ENCODE data around the gene LYPD6B. TPM values are rescaled to one million over a fixed set of nuclear protein-coding genes. Genes with fewer than 3 reads are reported as not detected.
A peak's percentile ranks its signal among the peaks of the same experiment; 100 is the strongest.

The LYPD6B gene
- total RNA-seq, 1 donor, result 0.18 TPM

DNA sequence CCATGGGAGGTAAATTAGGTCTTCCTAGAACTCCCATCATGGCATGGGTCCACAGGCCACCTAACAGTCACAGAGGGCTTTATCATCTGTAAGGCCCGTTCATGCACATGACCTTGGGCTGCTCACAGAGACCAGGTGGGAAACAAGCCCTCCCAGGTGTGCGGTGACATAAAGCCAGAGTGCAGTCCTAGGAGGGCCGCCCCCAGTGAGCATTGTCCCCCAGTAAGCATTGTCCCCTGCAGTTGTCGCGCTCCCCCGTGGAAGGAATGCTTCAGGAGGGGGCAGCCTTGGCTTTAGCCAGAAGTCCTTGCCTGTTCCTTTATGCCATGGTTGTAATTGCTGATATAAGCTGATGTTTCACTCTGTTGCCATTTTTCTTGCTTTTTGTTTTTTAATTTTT, 41.7 kb upstream of the LYPD6B start:
- no peak for DNase-seq (ENCODE audit: low read depth)
- TF ChIP-seq, protein P1, sequence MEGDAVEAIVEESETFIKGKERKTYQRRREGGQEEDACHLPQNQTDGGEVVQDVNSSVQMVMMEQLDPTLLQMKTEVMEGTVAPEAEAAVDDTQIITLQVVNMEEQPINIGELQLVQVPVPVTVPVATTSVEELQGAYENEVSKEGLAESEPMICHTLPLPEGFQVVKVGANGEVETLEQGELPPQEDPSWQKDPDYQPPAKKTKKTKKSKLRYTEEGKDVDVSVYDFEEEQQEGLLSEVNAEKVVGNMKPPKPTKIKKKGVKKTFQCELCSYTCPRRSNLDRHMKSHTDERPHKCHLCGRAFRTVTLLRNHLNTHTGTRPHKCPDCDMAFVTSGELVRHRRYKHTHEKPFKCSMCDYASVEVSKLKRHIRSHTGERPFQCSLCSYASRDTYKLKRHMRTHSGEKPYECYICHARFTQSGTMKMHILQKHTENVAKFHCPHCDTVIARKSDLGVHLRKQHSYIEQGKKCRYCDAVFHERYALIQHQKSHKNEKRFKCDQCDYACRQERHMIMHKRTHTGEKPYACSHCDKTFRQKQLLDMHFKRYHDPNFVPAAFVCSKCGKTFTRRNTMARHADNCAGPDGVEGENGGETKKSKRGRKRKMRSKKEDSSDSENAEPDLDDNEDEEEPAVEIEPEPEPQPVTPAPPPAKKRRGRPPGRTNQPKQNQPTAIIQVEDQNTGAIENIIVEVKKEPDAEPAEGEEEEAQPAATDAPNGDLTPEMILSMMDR (IDR thresholded peaks at IDR 0.05; ENCODE audit: insufficient read depth, low read length), result no peak
- no peak overlapping the region for H3K4me3 ChIP-seq (ENCODE audit: low read depth, low read length)

DNA sequence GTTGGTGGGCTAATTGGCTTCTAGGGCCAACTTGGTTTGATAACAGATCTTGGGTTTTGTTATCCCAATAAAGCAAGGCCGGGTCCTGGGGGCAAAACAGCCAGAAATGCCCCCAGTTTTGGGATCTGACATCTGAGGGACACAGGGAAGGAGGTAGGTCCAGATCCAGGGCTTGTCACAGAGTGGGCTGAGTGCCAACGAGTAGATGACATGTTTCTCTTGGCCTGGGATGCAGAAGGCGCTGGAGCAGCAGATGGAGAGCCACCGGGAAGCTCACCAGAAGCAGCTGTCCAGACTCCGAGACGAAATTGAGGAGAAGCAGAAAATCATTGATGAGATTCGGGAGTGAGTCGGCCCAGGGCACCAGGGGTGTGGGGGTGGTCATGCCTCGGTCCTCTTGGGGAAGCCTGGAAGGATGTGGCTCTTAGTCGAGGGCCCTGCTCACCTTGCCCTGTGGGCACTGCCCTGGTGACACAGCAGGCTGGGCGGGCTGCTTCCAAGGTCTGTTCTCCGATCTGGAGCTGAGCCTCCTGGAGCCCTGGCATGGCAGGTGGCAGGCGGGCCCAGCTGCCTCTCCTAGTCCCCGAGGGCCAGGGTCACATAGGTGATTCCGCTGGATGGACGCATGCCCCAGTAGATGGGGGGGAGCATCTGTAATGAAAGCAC, 40.2 kb upstream of the LYPD6B start:
- H3K4me3 ChIP-seq (ENCODE audit: low read depth, low read length), result no peak overlapping the region
- DNase-seq (ENCODE audit: low read depth), result no peak
- TF ChIP-seq, protein P1 (IDR thresholded peaks at IDR 0.05; ENCODE audit: insufficient read depth, low read length), result no peak

DNA sequence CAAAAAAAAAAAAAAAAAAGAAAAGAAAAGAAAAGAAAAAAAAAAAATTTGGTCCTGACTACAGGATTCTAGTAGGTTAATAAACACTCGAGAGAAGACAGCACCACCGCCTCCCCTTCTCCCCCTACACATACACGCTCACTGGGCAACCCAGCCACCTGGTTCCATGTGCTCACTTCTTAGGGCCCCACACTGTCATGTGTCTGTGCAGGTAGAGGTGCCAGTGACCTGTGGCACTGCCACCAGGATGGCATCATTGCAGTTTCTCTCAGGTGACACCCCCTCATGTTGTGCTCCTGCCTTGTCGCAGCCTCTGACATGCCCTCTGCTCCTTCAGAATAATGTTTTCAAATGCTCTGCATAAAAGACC, 39.7 kb upstream of the LYPD6B start:
- no peak for DNase-seq (ENCODE audit: low read depth)
- H3K4me3 ChIP-seq (ENCODE audit: low read depth, low read length), result no peak overlapping the region
- TF ChIP-seq, protein P1 (IDR thresholded peaks at IDR 0.05; ENCODE audit: insufficient read depth, low read length), result no peak

DNA sequence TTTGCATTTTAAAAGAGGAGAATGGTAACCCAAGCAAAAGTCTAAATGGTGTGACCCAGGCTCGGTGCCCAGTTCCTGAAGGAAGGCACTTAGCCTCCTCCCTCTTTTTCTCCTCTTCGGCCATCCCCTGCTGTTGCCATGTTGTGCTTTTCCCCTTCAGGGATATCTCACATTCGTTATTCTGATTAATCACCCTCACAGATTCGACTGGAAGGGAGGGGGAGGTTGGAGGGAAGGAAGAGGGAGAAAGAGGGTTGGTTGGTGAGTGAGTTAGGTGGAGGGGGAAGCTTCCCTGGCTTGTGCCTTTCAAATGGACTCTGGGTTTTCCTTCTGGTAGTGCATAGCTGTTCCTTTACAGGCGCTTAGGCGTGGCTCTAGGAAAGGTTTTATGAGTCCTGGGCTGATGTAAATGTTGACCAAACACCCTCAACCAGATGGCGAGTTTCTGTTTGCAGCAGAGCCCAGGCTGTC, 39.0 kb upstream of the LYPD6B start:
- H3K4me3 ChIP-seq (ENCODE audit: low read depth, low read length), result no peak overlapping the region
- DNase-seq (ENCODE audit: low read depth), result no peak
- TF ChIP-seq, protein P1 (IDR thresholded peaks at IDR 0.05; ENCODE audit: insufficient read depth, low read length), result no peak

DNA sequence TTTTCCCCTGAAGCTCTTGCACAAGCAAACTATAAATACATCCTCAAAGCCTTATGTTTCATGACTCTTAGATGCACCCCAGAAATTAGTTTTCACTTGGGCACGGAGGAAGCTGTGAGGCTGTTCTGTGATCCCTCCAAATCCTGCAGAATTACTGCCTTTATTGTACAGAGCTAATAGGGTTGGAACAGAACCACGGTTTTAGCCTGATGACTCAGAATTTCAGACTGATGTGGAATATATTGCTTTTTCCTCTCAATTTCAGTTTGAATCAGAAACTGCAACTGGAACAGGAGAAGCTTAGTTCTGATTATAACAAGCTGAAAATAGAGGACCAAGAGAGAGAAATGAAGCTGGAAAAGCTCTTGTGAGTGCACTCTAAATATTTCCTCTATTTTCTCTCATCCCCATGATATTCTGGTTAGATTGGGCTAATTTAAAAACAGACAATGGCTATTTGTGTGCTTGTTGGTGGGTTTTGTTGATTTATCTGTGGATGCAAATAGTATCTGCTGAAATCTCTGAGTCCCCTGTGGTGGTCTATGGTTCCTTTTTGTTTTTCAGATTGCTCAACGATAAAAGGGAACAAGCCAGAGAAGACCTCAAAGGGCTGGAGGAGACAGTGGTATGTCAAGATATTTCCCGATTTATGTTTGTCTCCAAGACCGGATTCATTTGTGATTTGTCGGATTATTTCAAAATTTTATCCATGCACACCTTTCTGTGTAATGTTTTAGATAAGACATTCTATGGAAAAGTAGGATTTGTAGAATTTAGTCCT, 38.2 kb upstream of the LYPD6B start:
- TF ChIP-seq, protein P1 (IDR thresholded peaks at IDR 0.05; ENCODE audit: insufficient read depth, low read length), result no peak
- H3K4me3 ChIP-seq (ENCODE audit: low read depth, low read length), result no peak overlapping the region
- peak; percentile 3 for DNase-seq (ENCODE audit: low read depth)

DNA sequence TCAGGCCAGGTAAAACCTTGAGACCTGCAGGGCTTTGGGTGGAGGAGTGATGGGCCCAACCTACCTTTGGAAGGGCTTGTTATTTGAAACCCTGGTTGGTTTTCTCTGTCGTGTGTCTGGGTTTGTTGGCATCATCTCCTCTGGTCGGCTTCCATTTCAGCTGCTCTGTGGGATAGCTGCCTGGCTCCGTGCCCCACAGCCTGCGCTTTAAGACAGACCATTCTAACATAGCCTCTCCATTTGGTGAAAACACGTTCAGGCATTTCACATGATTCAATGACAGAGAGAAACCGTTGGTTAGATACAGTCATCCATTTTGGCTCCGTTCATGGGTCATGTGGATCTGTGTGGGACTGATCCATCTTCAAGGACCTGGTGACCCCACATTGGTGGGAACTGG, 37.0 kb upstream of the LYPD6B start:
- H3K4me3 ChIP-seq (ENCODE audit: low read depth, low read length), result no peak overlapping the region
- no peak for DNase-seq (ENCODE audit: low read depth)
- TF ChIP-seq, protein P1 (IDR thresholded peaks at IDR 0.05; ENCODE audit: insufficient read depth, low read length), result no peak
